Right cardiac atrium (tissue), 5 donors: ENCODE results near the gene SORCS2. TPM values are rescaled to one million over a fixed set of nuclear protein-coding genes. Genes with fewer than 3 reads are reported as not detected.

Source experiments
- ATAC-seq, 2 donors: fragments of 200-7000 bp; cut with Tn5 transposase; one replicate each; pipeline versions ENCODE4 v1.8.0 to v1.9.1; 2020; ENCODE audit warnings: moderate library complexity in 2 of 2, mild to moderate bottlenecking in 1 of 2
- DNase-seq, 3 donors: peaks; one replicate each; pipeline ENCODE4 v3.0.0-alpha.2; 2020
- H3K27ac ChIP-seq: one replicate; pipeline ENCODE4 v1.5.1; 2013; ENCODE audit warnings: mild to moderate bottlenecking, low read length, control low read depth, moderate library complexity
- H3K27me3 ChIP-seq: one replicate; pipeline ENCODE4 v1.6.1; 2013; ENCODE audit not compliant: control insufficient read depth, insufficient read depth
- H3K4me1 ChIP-seq: one replicate; pipeline ENCODE4 v1.6.1; 2013; ENCODE audit warnings: low read length; ENCODE audit not compliant: control insufficient read depth, insufficient read depth
- H3K4me3 ChIP-seq: one replicate; pipeline ENCODE4 v1.5.1; 2013; ENCODE audit warnings: low read length, control low read depth
- H3K9me3 ChIP-seq: one replicate; pipeline ENCODE4 v1.6.1; 2013; ENCODE audit warnings: low read length; ENCODE audit not compliant: control insufficient read depth
- WGBS: extraction: QIAGEN DNeasy Blood & Tissue Kit; methylation state at CpG from one replicate; pipeline ENCODE4 v1.1.7; 2013; 5-methylcytosine and 5-hydroxymethylcytosine counted together
- intact Hi-C, 4 donors: fragments of 100-400 bp; cut with DNase I; formaldehyde crosslinking; loops; one replicate each; pipeline versions ENCODE4 v1.11.0 to v1.14.0; 2022 to 2023
- polyA plus RNA-seq: library from polyadenylated mRNA; stranded (reverse); fragments of 200-250 nt; gene quantifications from one replicate; pipeline ENCODE4 v1.2.3, GENCODE V29; 2013
- total RNA-seq, 4 donors: library from RNA; stranded (reverse); fragmentation: NEBNext Ultra II Directional; extraction: Animal tissue kit (Norgen Biotek cat#: 25700); gene quantifications; one replicate each; pipeline ENCODE4 v1.2.1, GENCODE V29; 2021
- donor health status: healthy with polysubstance abuse.
- donor health status: DM: no; HTN: yes; CAD: no.
- donor health status: DM: no; HTN: no; CAD: no.
- donor health status: DM: no; HTN: yes; CAD: no; lungs with severe emphysema.
- donor health status: DM: yes; HTN: yes; CAD: no.

SORCS2 gene
- total and polyA plus RNA-seq, 5 donors: 2.1 to 7.3 (median 2.7) TPM

DNA sequence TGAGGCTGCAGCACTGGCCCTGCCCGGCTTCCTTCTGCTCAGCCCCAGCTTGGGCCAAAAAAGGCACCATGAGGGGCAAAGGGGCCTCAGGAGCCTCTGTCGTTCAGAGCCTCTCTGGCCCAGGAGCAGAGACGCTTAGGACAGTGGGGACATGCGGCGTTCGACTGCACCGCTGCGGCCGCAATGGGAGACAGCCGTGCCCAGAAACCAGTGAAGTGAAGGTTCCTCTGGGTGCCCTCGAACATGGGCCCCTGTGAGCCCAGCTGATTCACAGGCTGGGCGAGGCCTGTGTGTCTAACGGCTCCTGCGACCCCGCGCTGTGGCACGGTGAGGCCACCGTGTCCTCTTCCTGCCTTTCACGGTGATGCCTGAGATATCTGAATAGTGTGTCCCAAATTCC lies 512.3 kb downstream of the SORCS2 start:
- Histone ChIP-seq H3K4me1 (no peaks in the 10 kb centered on the region), H3K4me3 (no peak overlapping the region), H3K9me3 (no peaks in the 10 kb centered on the region), H3K27me3 (no peaks in the 10 kb centered on the region), H3K27ac (no peak overlapping the region)
- intact Hi-C loops: no loop called here
- 78% methylated on average over 19 of the region's 19 CpGs for WGBS
- peak in 1 of 3 donors; percentile 34 for DNase-seq
- no peak for ATAC-seq

GRCh38 chr4:7705062-7705461 lies 512.7 kb downstream of the SORCS2 start:
- DNase-seq (peak; percentile 51 to 73 (median 68)), ATAC-seq (peak; percentile 22 to 59)
- Histone ChIP-seq H3K4me3 (no peak overlapping the region), H3K9me3 (no peaks in the 10 kb centered on the region), H3K27ac (no peak overlapping the region), H3K4me1 (no peaks in the 10 kb centered on the region), H3K27me3 (no peaks in the 10 kb centered on the region)
- intact Hi-C loops: no loop called here
- 53% methylated on average over 8 of the region's 8 CpGs for WGBS

DNA sequence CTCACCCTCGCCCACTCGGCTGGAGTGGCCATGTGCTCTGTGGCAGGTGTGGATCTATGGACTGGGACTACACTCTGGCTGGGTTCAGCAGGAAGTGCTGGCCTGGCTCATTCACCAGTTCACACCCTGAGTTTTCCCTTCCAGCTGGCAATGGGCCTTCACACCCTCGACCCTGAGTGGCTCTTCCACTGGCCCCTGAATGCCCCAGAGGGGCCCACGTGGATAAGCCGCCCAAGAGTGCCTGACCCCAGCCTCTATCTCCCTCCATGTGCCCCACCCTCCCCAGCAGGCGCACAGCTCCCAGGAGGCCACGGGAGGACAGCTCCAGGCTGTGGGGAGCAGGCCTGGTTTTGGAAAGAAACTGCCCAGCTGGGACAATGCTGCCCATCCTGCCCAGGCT lies 513.3 kb downstream of the SORCS2 start:
- ATAC-seq: peak in 1 of 2 donors; percentile 4
- Histone ChIP-seq H3K27me3 (no peaks in the 10 kb centered on the region), H3K9me3 (no peaks in the 10 kb centered on the region), H3K27ac (no peak overlapping the region), H3K4me3 (no peak overlapping the region), H3K4me1 (no peaks in the 10 kb centered on the region)
- intact Hi-C loops: no loop called here
- peak in 1 of 3 donors; percentile 53 for DNase-seq
- 35% methylated on average over 7 of the region's 7 CpGs for WGBS

GRCh38 chr4:7708238-7708637 lies 515.9 kb downstream of the SORCS2 start:
- peak in 1 of 3 donors; percentile 9 for DNase-seq
- Histone ChIP-seq H3K9me3 (no peaks in the 10 kb centered on the region), H3K27ac (no peak overlapping the region), H3K4me1 (no peaks in the 10 kb centered on the region), H3K27me3 (no peaks in the 10 kb centered on the region), H3K4me3 (no peak overlapping the region)
- no peak for ATAC-seq
- intact Hi-C loops: no loop called here
- WGBS: 86% methylated on average over 17 of the region's 17 CpGs

- whole genome bisulfite sequencing: 68% methylated on average over 15 of the region's 15 CpGs
- no peaks in the 10 kb centered on the region for H3K4me1 ChIP-seq
- H3K9me3 ChIP-seq: no peaks in the 10 kb centered on the region
- H3K4me3 ChIP-seq: no peak overlapping the region
- DNase-seq (peak in 1 of 3 donors; percentile 44), ATAC-seq (no peak)
- intact Hi-C loops: no loop called here
- H3K27ac ChIP-seq: no peak overlapping the region
- H3K27me3 ChIP-seq: no peaks in the 10 kb centered on the region
Observed at GRCh38 chr4:7708981-7709380, 516.6 kb downstream of the SORCS2 start.

DNA sequence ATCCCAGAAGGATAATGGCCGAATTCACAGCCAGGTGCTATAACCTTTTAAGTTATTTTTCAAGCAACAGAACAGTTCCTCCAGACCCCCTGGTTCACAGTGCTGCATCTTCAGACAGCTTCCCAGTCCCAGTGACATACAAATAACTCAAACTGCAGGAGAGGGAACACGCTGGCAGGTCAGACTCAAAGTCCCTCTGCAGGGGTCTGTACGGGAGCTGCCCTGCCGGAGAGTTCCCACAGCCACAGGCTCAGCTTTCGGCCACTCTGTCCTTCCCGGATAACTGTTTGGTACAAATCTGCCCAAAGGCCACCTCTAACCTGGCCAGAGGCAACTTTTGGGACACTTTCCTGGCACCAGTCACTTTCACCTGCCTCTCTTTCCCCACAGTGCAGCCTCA lies 517.1 kb downstream of the SORCS2 start:
- 89% methylated on average over 6 of the region's 6 CpGs for WGBS
- ATAC-seq: no peak
- intact Hi-C loops: no loop called here

DNA sequence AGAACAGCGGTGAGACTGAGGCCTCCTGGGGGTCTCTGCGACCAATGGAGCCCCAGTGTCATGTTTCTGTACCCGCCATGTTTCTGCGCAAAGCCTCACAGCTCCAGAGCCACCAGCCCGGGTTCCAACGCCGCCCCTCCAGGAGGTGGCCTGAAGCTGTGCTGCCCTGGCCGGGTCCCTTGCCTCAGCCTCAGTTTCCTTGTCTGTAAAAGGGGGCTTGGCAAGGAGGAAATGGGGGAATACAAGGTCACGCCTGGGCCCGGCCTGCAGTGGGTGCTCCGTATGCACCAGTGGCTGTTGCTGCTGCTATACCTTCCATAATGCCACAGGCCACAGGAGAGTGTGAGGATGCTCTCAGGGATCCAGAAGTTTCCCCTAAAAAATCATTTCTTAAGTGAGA lies 517.8 kb downstream of the SORCS2 start:
- Histone ChIP-seq H3K27ac (no peak overlapping the region), H3K27me3 (no peaks in the 10 kb centered on the region), H3K4me3 (no peak overlapping the region), H3K4me1 (no peaks in the 10 kb centered on the region), H3K9me3 (no peaks in the 10 kb centered on the region)
- ATAC-seq: no peak
- intact Hi-C loops: loop anchor here in 2 of 4 donors (10.0 kb wide), 1 partner anchor 515 kb away; the partner anchor contains the start of gene SORCS2 (in 2 of the 2)
- DNase-seq: peak in 1 of 3 donors; percentile 37
- 91% methylated on average over 11 of the region's 11 CpGs for WGBS

More for the DNA sequence above, 517.1 kb downstream of the SORCS2 start:
- Histone ChIP-seq H3K27me3 (no peaks in the 10 kb centered on the region), H3K4me3 (no peak overlapping the region), H3K9me3 (no peaks in the 10 kb centered on the region), H3K4me1 (no peaks in the 10 kb centered on the region), H3K27ac (no peak overlapping the region)
- DNase-seq: peak in 1 of 3 donors; percentile 14

- H3K4me1 ChIP-seq: no peaks in the 10 kb centered on the region
- peak in 2 of 3 donors; percentile 10 to 28 for DNase-seq
- WGBS: 87% methylated on average over 21 of the region's 21 CpGs
- no peaks in the 10 kb centered on the region for H3K27me3 ChIP-seq
- ATAC-seq: no peak
- H3K9me3 ChIP-seq: no peaks in the 10 kb centered on the region
- no peak overlapping the region for H3K27ac ChIP-seq
- intact Hi-C loops: loop anchor here in 2 of 4 donors (10.0 kb wide), 1 partner anchor 516 kb away; the partner anchor contains the start of gene SORCS2 (in 2 of the 2)
- H3K4me3 ChIP-seq: no peak overlapping the region
Observed at GRCh38 chr4:7710576-7711306, 518.4 kb downstream of the SORCS2 start.

GRCh38 chr4:7711307-7711963 lies 519.1 kb downstream of the SORCS2 start:
- WGBS: 96% methylated on average over 10 of the region's 10 CpGs
- ATAC-seq (no peak), DNase-seq (peak in 1 of 3 donors; percentile 3)
- Histone ChIP-seq H3K4me1 (no peaks in the 10 kb centered on the region), H3K4me3 (no peak overlapping the region), H3K9me3 (no peaks in the 10 kb centered on the region), H3K27ac (no peak overlapping the region), H3K27me3 (no peaks in the 10 kb centered on the region)
- intact Hi-C loops: loop anchor here in 2 of 4 donors (10.0 kb wide), 1 partner anchor 517 kb away; the partner anchor contains the start of gene SORCS2 (in 2 of the 2)

DNA sequence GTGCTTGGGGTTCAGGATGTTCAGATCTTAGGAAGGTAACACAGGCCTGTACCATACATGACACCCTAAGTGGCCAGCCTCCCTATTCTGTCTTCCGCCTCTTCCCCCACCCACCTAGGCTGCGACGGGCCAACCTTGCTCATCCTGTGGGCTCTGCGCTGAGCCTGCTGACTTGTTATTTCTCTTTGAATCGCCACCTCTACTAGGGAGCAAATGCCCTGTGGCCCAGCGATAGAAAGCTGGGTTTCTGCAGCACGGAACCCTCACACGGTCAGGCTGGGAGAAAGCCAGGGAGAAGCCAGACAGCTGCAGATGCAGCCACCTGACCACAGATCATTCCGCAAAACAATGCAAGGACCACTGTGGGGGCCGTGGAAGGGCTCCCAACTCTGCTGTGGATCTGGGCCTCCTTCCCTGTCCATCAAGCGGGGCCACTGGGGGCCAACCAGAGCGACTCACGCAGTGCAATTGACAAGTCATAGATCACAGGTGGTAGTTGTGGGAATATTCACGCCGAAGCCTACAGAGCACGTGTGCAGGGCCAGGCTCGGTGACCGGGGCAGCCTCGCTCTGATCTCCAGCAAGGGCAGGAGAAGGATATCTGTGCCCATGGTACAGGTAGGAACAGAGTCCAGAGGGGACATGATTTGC lies 519.8 kb downstream of the SORCS2 start:
- Histone ChIP-seq H3K9me3 (no peaks in the 10 kb centered on the region), H3K4me1 (no peaks in the 10 kb centered on the region), H3K4me3 (no peak overlapping the region), H3K27ac (no peak overlapping the region), H3K27me3 (no peaks in the 10 kb centered on the region)
- intact Hi-C loops: loop anchor here in 2 of 4 donors (10.0 kb wide), 1 partner anchor 517 kb away; the partner anchor contains the start of gene SORCS2 (in 2 of the 2)
- WGBS: 91% methylated on average over 19 of the region's 19 CpGs
- no peak for ATAC-seq
- DNase-seq: peak in 2 of 3 donors; percentile 1 to 40
